ENCODE data around the gene HOXA2.

Gene HOXA2

DNA sequence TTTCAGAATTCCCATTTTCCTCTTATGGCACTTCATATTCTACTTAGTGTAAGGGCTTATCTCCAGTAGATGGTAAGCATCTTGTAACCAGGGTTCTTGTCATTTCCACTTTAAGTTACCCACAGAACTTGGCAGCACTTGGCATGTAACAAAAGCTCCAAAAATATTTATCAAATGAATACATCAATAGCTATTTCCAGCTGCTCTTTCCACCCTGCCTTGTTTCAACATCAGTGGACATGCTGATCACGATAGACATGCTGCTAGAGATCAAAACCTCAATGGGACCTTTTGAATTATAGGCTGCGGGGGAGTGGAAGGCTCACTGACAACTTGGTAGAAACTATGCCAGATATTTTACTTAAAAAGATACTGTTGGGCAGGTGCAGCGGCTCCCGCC lies 39.5 kb downstream of the HOXA2 start:
- Histone ChIP-seq H3K36me3 (replicated peaks) (no peaks in the 10 kb centered on the region), H3K9me3 (no peaks in the 10 kb centered on the region), H3K4me3 (no peak overlapping the region), H3K27me3 (ENCODE audit: low read depth) (no peaks in the 10 kb centered on the region), H3K4me1 (no peaks in the 10 kb centered on the region)
- no peak for DNase-seq (ENCODE audit: low spot score in 2 of 2)
- in situ Hi-C loops (cut with MboI; ENCODE audit: low sequenced_read_pairs) = no loop called here

DNA sequence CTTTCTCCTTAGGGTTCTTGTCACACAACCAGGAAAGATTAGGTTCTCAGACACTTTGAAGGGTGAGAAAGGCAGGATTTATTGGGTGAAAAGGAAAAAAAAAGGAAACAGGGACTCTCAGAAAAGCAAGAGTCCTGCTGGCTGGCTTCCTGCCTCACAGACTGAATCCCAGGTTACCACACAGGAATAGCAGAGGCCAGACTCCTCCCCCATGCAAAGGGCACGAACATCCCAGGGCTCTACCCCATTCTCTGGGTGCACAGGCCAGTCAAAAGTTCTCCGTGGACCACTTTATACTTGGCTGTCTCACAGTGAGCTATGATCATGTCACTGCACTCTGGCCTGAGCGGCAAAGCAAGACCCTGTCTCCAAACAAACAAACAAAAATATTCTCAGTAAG lies 49.3 kb downstream of the HOXA2 start:
- no peak for DNase-seq (ENCODE audit: low spot score in 2 of 2)

DNA sequence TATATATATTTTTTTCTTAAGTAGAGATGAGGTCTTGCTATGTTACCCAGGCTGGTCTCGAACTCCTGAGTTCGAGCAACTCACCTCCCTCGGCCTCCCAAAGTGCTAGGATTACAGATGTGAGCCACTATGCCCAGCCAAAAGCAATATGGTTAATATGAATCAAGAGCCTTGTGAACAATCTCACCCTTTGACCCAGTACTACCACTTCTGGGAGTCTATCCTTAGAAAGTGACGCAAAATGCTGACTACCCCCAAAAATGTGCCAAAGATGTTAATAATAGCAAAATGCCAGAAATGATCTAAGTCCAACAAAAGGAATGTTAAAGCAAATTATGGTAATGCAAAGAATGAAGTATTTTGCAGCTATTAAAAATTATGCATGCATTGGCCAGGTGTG lies 51.0 kb downstream of the HOXA2 start:
- no peaks in the 10 kb centered on the region for H3K36me3 ChIP-seq (replicated peaks)
- in situ Hi-C loops (cut with MboI; ENCODE audit: low sequenced_read_pairs) = no loop called here
- H3K9me3 ChIP-seq = no peaks in the 10 kb centered on the region
- no peak overlapping the region for H3K4me3 ChIP-seq
- H3K4me1 ChIP-seq = no peaks in the 10 kb centered on the region
- no peaks in the 10 kb centered on the region for H3K27me3 ChIP-seq (ENCODE audit: low read depth)
- no peak for DNase-seq (ENCODE audit: low spot score in 2 of 2)

More for the DNA sequence above, 49.3 kb downstream of the HOXA2 start:
- in situ Hi-C loops (cut with MboI; ENCODE audit: low sequenced_read_pairs) = no loop called here
- Histone ChIP-seq H3K36me3 (replicated peaks) (no peaks in the 10 kb centered on the region), H3K4me3 (no peak overlapping the region), H3K9me3 (no peaks in the 10 kb centered on the region), H3K4me1 (no peaks in the 10 kb centered on the region), H3K27me3 (ENCODE audit: low read depth) (no peaks in the 10 kb centered on the region)
